ENCODE measurements around the gene APLN.

Gene APLN, protein sequence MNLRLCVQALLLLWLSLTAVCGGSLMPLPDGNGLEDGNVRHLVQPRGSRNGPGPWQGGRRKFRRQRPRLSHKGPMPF

DNA sequence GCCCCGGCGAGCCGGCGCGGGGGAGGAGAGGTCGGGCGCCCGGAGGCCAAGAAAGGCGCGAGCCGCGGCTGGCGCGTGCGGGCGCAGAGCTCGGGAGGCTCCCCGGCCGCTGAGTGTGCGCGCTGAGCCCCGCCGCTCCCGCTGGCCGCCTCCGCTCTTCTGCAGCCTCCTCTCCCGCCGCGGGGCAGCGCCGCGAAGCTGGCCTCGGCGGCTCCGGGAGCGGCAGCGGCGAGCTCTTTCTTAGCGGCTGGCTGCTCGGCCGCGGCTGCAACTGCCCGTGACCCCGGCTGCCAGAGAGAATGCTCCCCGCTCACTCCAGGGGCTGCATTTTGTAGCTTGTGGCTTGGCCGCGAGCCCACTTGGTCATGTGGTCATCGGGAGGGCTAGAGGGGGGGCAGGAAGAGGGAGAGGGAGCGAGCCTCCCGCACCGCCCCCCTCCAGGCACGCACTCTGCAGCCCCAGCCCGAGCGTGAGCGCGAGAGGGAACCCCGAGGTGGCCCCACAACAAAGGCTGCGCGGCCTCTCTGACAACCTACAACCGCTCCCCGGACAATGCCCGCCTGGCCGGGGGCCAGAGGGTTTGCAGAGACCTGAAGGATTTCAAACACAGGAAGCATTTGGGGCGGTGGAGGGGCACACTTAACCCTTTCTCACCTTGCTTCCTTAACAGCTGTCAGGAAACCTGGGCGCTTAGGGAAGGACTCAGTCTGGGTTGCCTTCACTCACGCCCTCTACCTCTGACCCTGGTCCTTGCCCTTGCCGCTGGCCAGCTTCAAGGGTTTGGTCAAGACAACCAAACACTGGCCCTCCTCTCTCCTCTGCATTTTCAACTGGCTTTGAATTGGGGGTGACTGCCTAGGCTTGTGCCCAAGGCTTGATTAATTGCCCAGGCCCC lies at the start of gene APLN:
Gene APLN (minus strand): TSS at position 305 of the 895 bp plus-strand sequence. CDS start 326 bp downstream, outside the sequence.
- TF ChIP-seq, protein P1, sequence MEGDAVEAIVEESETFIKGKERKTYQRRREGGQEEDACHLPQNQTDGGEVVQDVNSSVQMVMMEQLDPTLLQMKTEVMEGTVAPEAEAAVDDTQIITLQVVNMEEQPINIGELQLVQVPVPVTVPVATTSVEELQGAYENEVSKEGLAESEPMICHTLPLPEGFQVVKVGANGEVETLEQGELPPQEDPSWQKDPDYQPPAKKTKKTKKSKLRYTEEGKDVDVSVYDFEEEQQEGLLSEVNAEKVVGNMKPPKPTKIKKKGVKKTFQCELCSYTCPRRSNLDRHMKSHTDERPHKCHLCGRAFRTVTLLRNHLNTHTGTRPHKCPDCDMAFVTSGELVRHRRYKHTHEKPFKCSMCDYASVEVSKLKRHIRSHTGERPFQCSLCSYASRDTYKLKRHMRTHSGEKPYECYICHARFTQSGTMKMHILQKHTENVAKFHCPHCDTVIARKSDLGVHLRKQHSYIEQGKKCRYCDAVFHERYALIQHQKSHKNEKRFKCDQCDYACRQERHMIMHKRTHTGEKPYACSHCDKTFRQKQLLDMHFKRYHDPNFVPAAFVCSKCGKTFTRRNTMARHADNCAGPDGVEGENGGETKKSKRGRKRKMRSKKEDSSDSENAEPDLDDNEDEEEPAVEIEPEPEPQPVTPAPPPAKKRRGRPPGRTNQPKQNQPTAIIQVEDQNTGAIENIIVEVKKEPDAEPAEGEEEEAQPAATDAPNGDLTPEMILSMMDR (IDR thresholded peaks at IDR 0.05; ENCODE audit: low read depth, low read length): no peak
- DNase-seq (ENCODE audit: extremely low read depth, low read depth): no peak

DNA sequence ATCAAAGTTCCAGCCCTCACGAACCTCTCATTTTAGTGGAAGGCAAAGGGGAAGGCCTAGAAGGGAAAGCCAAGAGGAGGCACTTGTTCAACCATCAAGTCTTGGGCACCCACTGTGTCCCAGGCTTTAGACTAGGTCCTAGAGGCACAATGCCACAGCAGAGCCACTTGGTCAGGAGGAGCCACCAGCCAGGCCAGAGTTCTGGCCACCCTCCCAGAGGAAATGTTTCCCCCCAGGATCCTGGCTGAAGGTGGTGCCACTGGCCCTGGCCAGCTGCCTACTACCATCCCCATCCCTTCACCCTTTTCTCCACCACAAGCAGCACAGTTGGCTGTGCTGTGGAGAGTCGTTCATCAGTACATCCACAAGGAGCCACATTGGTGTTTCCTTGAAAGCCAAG lies 49.7 kb upstream of the APLN start:
- DNase-seq (ENCODE audit: extremely low read depth, low read depth): no peak
- TF ChIP-seq, protein P1 (IDR thresholded peaks at IDR 0.05; ENCODE audit: low read depth, low read length): no peak

DNA sequence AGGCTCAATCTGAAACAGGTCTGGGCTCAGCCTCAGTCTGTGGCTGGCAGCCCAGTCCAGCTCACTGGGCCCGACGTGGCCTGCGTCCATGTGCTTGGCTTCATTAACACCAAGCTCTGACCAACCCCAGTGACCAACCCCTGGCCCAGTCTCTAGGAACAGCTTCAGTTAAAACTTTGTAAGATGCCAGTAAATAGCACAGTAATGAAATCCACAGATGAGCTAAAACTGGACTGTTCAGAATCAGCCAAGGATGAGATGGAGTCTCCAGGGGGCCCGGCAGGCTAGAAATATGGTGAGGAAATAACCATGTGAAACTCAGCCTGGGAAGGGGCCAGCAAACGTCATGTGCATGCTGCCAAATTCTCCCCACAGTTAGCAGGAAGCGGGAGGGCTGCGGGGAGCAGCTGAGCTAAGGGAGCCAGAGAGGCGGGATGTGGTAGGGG lies 46.9 kb upstream of the APLN start:
- no peak for DNase-seq (ENCODE audit: extremely low read depth, low read depth)
- TF ChIP-seq, protein P1 (IDR thresholded peaks at IDR 0.05; ENCODE audit: low read depth, low read length): no peak

DNA sequence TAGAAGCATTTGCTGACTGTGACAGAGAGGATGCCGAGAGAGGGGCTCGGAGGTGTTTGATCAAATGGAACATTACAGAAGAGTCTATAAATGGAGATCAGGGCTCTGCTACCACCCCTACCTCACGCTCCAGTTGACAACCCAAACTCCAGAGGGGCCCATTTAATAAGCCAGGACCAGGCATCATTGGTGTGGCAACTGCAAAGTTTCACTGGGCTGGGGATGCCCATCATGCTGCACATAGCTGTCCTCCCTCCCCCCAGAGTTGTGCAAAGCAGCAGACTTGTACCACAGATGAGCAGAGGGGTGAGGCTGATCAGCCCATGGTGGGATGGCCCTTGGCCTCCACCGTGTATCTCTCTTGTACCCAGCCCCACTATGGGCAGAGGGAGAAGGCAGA lies 45.8 kb upstream of the APLN start:
- TF ChIP-seq, protein P1 (IDR thresholded peaks at IDR 0.05; ENCODE audit: low read depth, low read length): no peak
- DNase-seq (ENCODE audit: extremely low read depth, low read depth): no peak

DNA sequence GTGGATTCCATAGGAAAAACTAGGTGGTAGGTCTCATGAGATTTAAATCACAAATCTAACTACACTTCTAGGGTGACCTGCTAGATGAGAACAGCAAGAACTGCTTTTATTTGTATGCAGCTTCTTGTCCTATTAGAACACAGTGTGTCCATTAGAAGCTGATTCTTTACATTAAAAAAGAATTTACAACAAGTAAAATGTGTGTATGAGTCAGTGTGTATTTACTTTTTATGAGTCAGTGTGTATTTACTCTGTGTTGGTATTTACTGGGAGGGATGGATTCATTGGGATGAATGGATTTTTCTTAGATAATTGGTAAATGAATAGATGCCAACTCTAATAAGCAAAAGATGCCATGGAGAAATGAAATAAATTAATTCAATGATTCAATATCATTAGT lies 43.4 kb upstream of the APLN start:
- no peak for DNase-seq (ENCODE audit: extremely low read depth, low read depth)
- TF ChIP-seq, protein P1 (IDR thresholded peaks at IDR 0.05; ENCODE audit: low read depth, low read length): no peak

DNA sequence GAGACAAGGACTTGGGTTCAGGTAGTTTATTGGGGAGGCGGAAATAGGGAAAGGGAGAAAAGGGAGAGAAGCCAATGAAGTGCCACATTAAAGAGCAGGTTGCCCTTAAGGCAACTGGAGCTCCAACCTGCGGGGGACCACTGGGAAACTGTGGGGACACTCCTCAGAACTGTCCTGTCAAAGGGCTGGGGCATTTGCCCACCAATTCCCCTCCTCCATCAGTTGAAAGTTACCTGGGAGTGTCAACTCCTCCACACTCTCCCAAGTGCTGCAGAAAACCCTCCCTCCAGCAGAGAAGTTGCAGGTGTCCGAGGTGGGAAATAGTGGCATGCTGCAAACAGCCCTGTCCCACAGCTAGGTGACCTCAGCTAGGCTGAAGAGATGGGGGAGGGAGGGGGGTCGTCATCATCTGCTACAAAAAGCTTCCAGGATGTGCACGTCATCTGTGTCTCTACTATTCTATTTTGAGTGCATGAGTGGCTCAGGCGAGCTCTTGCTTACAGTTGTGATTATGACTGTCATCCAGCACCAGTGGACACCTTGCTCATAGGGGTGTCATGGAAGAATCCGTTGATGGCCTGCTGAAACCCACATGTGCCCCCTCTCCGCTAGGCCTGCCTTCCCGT lies 42.6 kb upstream of the APLN start:
- DNase-seq (ENCODE audit: extremely low read depth, low read depth): no peak
- TF ChIP-seq, protein P1 (IDR thresholded peaks at IDR 0.05; ENCODE audit: low read depth, low read length): no peak
